ENCODE results near the gene KCTD7. TPM values are rescaled to one million over a fixed set of nuclear protein-coding genes. Genes with fewer than 3 reads are reported as not detected.
A peak's percentile ranks its signal among the peaks of the same experiment; 100 is the strongest.

KCTD7 gene
- total and polyA plus RNA-seq, 2 of the 4 experiments (the other 2 are of a cell fraction), result 6.1 to 12.8 TPM

DNA sequence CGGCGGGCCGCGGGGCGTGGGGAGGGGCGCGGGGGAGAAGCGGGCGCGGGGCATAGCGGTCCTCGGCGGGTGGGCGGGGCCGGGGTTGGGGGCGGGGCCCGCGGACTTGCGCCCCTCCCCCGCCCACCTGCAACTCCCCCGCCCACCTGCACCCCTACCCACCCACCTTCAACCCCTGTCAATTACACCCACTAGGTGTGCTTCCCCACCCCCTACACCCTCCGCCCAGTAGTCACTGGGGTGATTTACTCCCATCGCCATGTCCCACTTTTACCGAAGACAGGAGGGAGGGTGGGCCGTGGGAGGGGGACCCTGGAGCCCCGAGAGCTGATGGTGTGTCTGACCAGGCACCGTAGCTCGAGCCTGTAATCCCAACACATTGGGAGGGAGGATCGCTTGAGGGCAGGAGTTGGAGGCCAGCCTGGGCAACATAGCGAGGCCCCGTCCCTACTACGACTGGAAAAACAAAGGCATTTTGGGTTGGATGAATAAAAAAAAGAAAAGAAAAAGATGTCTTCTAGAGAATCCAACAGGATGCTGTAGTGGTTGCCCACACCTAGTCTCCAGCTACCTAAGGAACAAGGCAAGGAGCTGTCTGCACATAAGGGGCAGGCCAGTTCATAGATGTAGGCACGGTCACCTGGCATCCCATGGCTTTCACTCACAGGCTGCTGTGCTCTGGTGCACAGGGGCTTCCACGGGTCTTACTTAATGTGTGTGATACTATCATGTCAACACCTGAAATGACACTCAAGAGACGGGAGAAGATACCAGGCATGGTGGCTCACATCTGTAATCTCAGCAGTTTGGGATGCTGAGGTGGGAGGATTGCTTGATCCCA is 761 bp downstream of the KCTD7 start:
- H4K8ac ChIP-seq (ENCODE audit: low read depth in 2 of 2, low read length in 2 of 2), result peak overlapping the region; percentile 53 to 83
- no peaks in the 10 kb centered on the region for H3K27me3 ChIP-seq (ENCODE audit: control insufficient read depth, insufficient read depth, low read length)
- H3K4ac ChIP-seq (ENCODE audit: low read depth, low read length), result peak overlapping the region; percentile 82
- no CpG with 5 or more reads among the region's 35 CpGs for WGBS, 2 experiments (ENCODE audit: extremely low coverage in 2 of 2, insufficient read length in 1 of 2)
- peak overlapping the region; percentile 97 for H2AK5ac ChIP-seq (ENCODE audit: low read depth, low read length)
- peak overlapping the region; percentile 85 for H2BK120ac ChIP-seq (ENCODE audit: low read depth, low read length)
- H3K14ac ChIP-seq (replicated peaks; ENCODE audit: low read depth, low read length), result peak overlapping the region; percentile 87
- ATAC-seq (ENCODE audit: low read depth) (peak; percentile 16), DNase-seq (no peak)
- no peak overlapping the region for H2BK15ac ChIP-seq (ENCODE audit: low read depth, low read length)
- H3K79me1 ChIP-seq (ENCODE audit: low read depth in 1 of 2, low read length in 2 of 2), result peaks cover 23 to 38% of the 10 kb centered on the region in 2 experiments
- H2BK5ac ChIP-seq (ENCODE audit: low read depth, low read length, poor library complexity, severe bottlenecking), result peak overlapping the region; percentile 94
- in situ Hi-C loops (cut with MboI; ENCODE audit: low sequenced_read_pairs) (no loop called here), intact Hi-C loops (cut with micrococcal nuclease) (loop anchor here (5.0 kb wide), 1 partner anchor 477 kb away; no protein-coding TSS in a partner anchor), dilution Hi-C loops (cut with HindIII; ENCODE audit: low sequenced_read_pairs, unreplicated experiment) (no loop called here)
- H3K36me3 ChIP-seq (ENCODE audit: control insufficient read depth, insufficient read depth, low read length), result peaks cover 9% of the 10 kb centered on the region; the same call in 1 of the 2 replicates
- POLR2A ChIA-PET (ENCODE audit: unreplicated experiment), result interaction anchor here (0.5 to 0.7 kb wide), 5 partner anchors 14 to 598 kb away, joined by 3 to 13 read pairs (median 5); no protein-coding TSS in a partner anchor
- peak overlapping the region; percentile 19; the same call in 1 of the 2 replicates for H2BK20ac ChIP-seq (ENCODE audit: low read depth, low read length)
- no peaks in the 10 kb centered on the region; the same call in 1 of the 2 replicates for H4K20me1 ChIP-seq (ENCODE audit: insufficient read depth, low read length)
- peak overlapping the region; percentile 82 for H3K27ac ChIP-seq (ENCODE audit: insufficient read depth, low read length)
- H3K4me3 ChIP-seq (ENCODE audit: insufficient read depth, low read depth, low read length), result peak overlapping the region; percentile 73
- H4K5ac ChIP-seq (ENCODE audit: low read depth, low read length), result no peak overlapping the region; the same call in 1 of the 2 replicates
- no peaks in the 10 kb centered on the region for H3K9me3 ChIP-seq (ENCODE audit: control insufficient read depth, insufficient read depth, low read length)
- CTCF ChIA-PET, result interaction anchor here (0.5 to 0.7 kb wide), 2 partner anchors 15 to 777 kb away, joined by 4 read pairs; no protein-coding TSS in a partner anchor
- peak overlapping the region; percentile 95 for H2AFZ ChIP-seq (replicated peaks; ENCODE audit: low read length, poor library complexity)
- H3K4me2 ChIP-seq (ENCODE audit: low read depth, low read length), result peak overlapping the region; percentile 66
- peak overlapping the region; percentile 92 for H2AK9ac ChIP-seq (replicated peaks; ENCODE audit: low read depth, low read length, poor library complexity)
- peak overlapping the region; percentile 63 for H3K9ac ChIP-seq (ENCODE audit: low read depth, low read length)
- no TSS peak for BruUV-seq (replicated peaks)
- H3K4me1 ChIP-seq (ENCODE audit: control insufficient read depth, insufficient read depth, low read length), result peaks cover 6% of the 10 kb centered on the region
- H4K91ac ChIP-seq (ENCODE audit: insufficient read depth, low read depth, low read length), result peak overlapping the region; percentile 60; the same call in 1 of the 2 replicates
- H3K9me1 ChIP-seq (ENCODE audit: insufficient read depth, low read length), result peaks cover 26% of the 10 kb centered on the region
- H3K18ac ChIP-seq (ENCODE audit: low read depth, low read length), result peak overlapping the region; percentile 46; the same call in 1 of the 2 replicates
- no peak overlapping the region for H3K56ac ChIP-seq (ENCODE audit: extremely low read depth, insufficient read depth, low read length)
- H3K23ac ChIP-seq (ENCODE audit: low read depth, low read length), result peak overlapping the region; percentile 89
- no peak for TF ChIP-seq CEBPB (IDR thresholded peaks at IDR 0.05; ENCODE audit: low read depth, low read length)
- no peak for TF ChIP-seq CHD1 (IDR thresholded peaks at IDR 0.05; ENCODE audit: low read depth, low read length)
- no peak for TF ChIP-seq MAFK (IDR thresholded peaks at IDR 0.05; ENCODE audit: low read depth, low read length)
- TF ChIP-seq, protein P1, sequence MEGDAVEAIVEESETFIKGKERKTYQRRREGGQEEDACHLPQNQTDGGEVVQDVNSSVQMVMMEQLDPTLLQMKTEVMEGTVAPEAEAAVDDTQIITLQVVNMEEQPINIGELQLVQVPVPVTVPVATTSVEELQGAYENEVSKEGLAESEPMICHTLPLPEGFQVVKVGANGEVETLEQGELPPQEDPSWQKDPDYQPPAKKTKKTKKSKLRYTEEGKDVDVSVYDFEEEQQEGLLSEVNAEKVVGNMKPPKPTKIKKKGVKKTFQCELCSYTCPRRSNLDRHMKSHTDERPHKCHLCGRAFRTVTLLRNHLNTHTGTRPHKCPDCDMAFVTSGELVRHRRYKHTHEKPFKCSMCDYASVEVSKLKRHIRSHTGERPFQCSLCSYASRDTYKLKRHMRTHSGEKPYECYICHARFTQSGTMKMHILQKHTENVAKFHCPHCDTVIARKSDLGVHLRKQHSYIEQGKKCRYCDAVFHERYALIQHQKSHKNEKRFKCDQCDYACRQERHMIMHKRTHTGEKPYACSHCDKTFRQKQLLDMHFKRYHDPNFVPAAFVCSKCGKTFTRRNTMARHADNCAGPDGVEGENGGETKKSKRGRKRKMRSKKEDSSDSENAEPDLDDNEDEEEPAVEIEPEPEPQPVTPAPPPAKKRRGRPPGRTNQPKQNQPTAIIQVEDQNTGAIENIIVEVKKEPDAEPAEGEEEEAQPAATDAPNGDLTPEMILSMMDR (conservative IDR thresholded peaks at IDR 0.05; ENCODE audit: low read depth, low read length), result no peak
- TF ChIP-seq SMC3 (IDR thresholded peaks at IDR 0.05; ENCODE audit: low read depth, low read length), result no peak
- TF ChIP-seq, protein P2, sequence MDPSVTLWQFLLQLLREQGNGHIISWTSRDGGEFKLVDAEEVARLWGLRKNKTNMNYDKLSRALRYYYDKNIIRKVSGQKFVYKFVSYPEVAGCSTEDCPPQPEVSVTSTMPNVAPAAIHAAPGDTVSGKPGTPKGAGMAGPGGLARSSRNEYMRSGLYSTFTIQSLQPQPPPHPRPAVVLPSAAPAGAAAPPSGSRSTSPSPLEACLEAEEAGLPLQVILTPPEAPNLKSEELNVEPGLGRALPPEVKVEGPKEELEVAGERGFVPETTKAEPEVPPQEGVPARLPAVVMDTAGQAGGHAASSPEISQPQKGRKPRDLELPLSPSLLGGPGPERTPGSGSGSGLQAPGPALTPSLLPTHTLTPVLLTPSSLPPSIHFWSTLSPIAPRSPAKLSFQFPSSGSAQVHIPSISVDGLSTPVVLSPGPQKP (IDR thresholded peaks at IDR 0.05; ENCODE audit: borderline replicate concordance, low read depth, low read length), result no peak
- no peak for TF ChIP-seq POLR2A (IDR thresholded peaks at IDR 0.05; ENCODE audit: low read depth, low read length)
- no peak for TF ChIP-seq RCOR1 (IDR thresholded peaks at IDR 0.05; ENCODE audit: insufficient replicate concordance, low read length)
- TF ChIP-seq RFX5 (IDR thresholded peaks at IDR 0.05; ENCODE audit: low read depth, low read length), result no peak
- TF ChIP-seq MAZ (IDR thresholded peaks at IDR 0.05; ENCODE audit: borderline replicate concordance, low read depth, low read length), result no peak
- TF ChIP-seq USF2 (IDR thresholded peaks at IDR 0.05; ENCODE audit: low read depth, low read length), result no peak
- no peak for TF ChIP-seq NFE2L2 (IDR thresholded peaks at IDR 0.05; ENCODE audit: low read depth, low read length)
- no peak for TF ChIP-seq RAD21 (IDR thresholded peaks at IDR 0.05; ENCODE audit: low read length)

All from IMR-90 (cell line).